Left colon (tissue), 2 donors: ENCODE measurements around the gene FAM117A. TPM values are rescaled to one million over a fixed set of nuclear protein-coding genes. Genes with fewer than 3 reads are reported as not detected.

Experiments
- ATAC-seq: fragments of 200-7000 bp; cut with Tn5 transposase; one replicate; pipeline ENCODE4 v1.9.1; 2020; ENCODE audit warnings: mild to moderate bottlenecking, moderate library complexity
- DNase-seq, 2 donors: peaks; one replicate each; pipeline ENCODE4 v3.0.0-alpha.2; 2020
- intact Hi-C, 2 donors: fragments of 100-400 bp; cut with DNase I in 1 of 2; cut with micrococcal nuclease in 1 of 2; formaldehyde crosslinking; loops; one replicate each; pipeline versions ENCODE4 v1.11.2 to v1.14.0; 2022; cut with DNase I, micrococcal nuclease
- long read RNA-seq: library from polyadenylated mRNA; unstranded; transcript quantifications from one replicate; pipeline ENCODE4 v2.0.0, GENCODE V29; 2021
- total RNA-seq, 2 donors: library from RNA; stranded (reverse); fragmentation: NEBNext Ultra II Directional; extraction: Animal tissue kit (Norgen Biotek cat#: 25700); gene quantifications; one replicate each; pipeline ENCODE4 v1.2.1, GENCODE V29; 2021
- donor health status: DM: no; HTN: no; CAD: no.
- donor health status: DM: yes; HTN: yes; CAD: no.

FAM117A gene
- 1 to 10 TPM; 7.6 to 10.0 TPM for total RNA-seq
- long read RNA-seq = 0 reads

GRCh38 chr17:49763735-49764558 lies at the start of gene FAM117A:
TSS of gene FAM117A (minus strand) at chr17:49764131. CDS start at chr17:49764087, 44 bp downstream.
- DNase-seq (peak; percentile 96 to 99), ATAC-seq (peak; percentile 97)
- intact Hi-C loops = no loop called here

DNA sequence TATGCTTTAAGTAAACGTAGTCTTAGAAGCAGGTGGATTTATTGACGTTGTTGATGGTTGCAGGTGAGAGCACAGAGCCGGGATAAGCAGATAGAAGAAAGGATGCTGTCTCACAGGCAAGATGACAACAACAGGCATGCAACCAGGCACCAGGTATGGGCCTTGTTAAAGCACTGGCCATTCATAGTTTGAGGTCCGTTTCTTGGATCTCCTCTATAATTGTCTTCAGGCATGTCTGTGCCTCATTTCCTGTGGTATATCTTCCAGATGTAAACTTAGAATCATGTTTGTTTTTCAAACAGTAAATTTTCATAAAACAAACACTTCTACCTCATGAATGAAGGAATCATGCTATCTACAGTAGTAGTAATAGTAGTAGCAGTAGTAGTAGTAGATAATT lies 45.1 kb upstream of the FAM117A start:
- DNase-seq (no peak), ATAC-seq (no peak)
- intact Hi-C loops = no loop called here

DNA sequence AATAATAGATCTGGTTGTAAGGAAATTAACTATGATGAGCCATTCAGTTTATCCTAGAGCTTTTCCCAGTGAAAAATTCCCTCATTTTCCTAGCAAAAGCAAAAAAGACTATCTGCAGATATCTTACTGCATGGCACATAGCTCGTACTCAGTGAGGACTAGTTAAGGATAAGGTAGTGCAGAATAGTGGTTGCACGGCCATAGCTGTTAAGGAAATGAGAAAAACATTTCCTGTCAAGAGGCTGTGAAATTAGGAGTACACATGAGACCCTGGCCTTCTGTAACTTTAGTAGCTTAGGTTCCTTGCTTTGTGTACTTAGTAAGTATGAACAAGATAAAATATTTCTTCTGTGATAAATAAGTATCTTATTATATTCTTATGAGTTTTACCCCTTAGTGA lies 34.8 kb upstream of the FAM117A start:
- DNase-seq (no peak), ATAC-seq (no peak)
- intact Hi-C loops = no loop called here

DNA sequence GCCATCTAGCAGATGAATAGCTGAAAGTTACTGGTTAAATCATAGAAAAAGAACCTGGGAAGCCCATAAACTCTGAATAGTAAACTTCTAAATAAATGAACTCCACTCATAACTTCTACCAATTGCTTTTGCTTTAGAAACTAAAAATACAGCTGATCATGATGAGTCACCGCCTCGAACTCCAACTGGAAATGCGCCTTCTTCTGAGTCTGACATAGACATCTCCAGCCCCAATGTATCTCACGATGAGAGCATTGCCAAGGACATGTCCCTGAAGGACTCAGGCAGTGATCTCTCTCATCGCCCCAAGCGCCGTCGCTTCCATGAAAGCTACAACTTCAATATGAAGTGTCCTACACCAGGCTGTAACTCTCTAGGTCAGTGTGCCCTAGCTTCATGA lies 34.3 kb upstream of the FAM117A start:
- ATAC-seq = no peak
- no peak for DNase-seq
- intact Hi-C loops = no loop called here

DNA sequence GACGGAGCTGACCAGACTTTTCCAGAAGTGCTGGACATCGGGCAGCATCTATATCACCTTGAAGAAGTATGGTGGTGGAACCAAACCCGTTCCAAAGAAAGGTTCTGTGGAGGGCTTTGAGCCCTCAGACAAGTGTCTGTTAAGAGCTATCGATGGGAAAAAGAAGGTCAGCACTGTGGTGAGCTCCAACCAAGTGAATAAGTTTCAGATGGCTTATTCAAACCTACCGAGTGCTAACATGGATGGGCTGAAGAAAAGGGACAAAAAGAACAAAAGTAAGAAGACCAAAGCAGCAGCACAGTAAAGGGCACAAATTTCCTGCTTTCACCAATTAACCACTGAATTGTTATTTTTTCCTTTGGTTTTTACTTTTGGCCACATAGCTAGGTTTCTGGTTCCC lies 31.4 kb upstream of the FAM117A start:
- intact Hi-C loops = no loop called here
- ATAC-seq (no peak), DNase-seq (no peak)

DNA sequence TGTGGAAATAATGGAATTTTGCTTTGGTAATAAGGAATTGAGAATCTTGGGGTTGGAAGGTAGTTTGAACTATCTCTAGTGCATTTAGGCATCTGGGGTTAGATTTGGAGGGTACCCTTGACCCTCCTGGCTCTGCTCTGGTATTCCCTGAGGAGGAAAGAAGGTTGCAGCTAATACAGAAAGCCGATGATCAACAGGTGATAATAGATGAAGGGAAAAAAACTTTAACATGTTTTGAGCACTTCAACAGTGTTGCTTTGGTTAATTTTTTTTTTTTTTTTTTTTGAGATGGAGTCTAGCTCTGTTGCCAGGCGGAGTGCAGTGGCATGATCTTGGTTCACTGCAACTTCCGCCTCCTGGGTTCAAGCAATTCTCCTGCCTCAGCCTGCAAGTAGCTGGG lies 29.4 kb upstream of the FAM117A start:
- DNase-seq = no peak
- intact Hi-C loops = no loop called here
- no peak for ATAC-seq

GRCh38 chr17:49789243-49789578 lies 25.3 kb upstream of the FAM117A start:
- no peak for DNase-seq
- no peak for ATAC-seq
- intact Hi-C loops = no loop called here

DNA sequence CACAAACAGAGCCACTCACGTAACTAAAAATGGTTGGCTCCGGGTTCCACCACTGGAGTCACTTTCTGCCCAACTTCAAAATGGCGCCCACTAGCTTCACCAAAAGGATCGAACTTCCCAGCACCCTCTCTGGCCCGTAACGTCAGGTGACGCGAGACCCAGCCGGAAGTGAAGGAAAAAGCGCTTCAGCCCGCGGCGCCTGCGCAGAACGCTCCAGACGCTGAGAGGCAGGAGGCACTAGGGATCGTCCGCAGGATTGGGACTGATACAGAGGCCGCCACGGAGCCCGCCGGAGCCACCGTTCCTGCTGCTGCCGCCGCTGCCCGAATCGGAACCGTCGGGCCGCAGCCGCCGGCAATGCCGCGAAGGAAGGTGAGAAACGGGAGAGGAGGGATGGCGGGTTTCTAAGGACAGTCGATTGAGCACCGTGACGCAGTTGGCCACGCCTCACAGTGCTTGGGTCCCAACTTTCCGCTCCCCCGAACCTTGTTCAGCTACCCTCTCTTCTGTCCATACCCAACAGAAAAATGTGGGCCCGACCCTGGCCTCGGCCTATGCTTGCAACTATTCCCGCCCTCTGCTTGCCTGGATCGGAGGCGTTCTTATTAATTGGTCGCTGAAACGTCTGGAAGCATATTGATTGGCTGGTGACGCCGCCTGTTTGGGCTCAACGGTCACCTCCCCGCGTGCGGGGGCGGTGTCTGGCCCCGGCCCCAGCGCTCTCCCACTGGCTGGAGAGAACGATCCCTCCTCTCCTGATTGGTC lies 24.7 kb upstream of the FAM117A start, which contains the start of gene KAT7:
TSS of gene KAT7 (plus strand) at position 204 of the 765 bp plus-strand sequence. CDS start at position 358, 154 bp downstream.
- intact Hi-C loops = no loop called here
- DNase-seq = peak; percentile 97 to 99
- ATAC-seq = peak; percentile 93

DNA sequence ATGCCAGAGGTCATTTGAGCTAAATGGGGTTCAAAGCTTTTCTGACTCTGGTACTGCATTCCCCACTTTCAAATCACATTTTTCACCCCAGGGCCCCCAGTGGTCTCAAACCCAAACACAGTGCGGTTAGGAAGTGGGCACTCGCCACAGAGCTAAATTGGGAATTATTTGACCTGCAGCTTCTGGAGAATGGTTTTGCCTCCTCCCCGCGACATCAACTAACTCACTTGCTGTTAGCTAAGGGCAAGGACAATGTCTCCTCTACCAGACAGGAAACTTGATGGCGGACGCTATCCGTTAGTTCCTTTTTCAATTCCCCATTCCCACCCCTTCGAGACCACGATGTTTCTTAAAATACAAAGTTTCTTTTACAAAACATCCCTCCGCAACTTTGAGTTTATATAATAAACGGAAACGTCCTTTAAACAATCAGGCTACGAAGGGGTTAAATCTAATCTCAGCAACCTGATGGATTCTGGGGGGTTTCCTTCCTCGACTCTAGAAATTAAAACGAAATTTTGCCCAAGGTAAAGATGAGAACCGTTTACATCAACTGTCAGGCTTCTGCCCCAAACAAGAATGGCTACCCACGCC lies 24.1 kb upstream of the FAM117A start:
- intact Hi-C loops = no loop called here
- DNase-seq = peak in 1 of 2 donors; percentile 25
- no peak for ATAC-seq

GRCh38 chr17:49784636-49785035 lies 20.7 kb upstream of the FAM117A start:
- intact Hi-C loops = no loop called here

GRCh38 chr17:49783791-49784190 lies 19.9 kb upstream of the FAM117A start:
- ATAC-seq (no peak), DNase-seq (no peak)
- intact Hi-C loops = no loop called here

More at GRCh38 chr17:49784636-49785035, 20.7 kb upstream of the FAM117A start:
- no peak for ATAC-seq
- DNase-seq = no peak

DNA sequence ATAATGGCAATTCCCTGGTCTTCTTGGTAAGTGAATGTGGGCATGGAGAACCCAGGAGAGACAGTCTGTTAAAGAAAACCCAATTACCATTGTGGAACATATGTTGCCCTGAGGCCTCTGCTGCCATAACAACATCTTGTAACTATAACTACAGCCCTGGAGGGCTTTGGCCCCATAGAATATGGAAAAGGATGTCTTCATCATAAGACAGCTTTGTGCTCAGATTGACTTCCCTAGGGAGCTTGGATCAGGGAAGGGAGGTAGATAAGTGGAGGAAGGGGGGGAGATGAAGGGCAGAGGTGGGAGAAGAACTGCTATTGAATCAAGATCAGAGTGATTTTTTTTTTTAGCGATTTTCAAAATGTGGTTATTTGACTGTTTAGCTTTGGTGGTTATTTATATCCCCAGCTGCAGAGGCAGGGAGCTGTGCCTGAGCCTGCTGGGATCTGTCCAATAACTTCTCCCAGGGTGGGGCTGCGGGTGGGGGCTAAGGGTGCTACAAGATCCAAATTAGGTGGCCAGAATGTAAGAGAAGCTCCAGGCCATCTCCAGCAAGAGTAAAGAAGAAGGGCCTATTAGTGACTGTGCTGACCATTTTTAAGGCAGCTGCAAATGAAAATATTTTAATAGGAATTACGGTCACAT lies 19.3 kb upstream of the FAM117A start:
- DNase-seq (no peak), ATAC-seq (no peak)
- intact Hi-C loops = no loop called here

DNA sequence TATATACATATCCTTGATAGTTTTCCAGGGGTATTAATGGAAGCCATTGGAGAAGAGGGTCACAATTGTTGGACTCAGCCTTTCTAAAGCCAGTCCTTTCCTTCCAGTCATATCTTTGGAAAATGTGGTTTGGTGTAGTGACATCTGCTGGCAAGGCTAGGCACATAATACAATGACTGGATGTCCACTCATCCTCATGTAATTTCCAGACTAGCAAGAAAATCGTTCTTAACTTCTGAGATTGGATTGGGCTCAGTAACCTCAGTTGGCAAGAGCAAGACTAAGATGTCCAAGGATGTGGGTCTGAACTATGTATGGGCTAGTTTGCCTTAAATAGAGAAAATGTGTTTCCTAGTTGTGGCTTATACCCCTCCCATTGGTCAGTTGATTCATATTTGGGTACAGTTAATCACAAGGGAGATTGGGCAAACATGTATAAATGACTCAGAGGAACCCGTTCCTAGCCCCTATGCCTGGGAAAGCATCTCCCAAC lies 15.9 kb upstream of the FAM117A start:
- DNase-seq (peak in 1 of 2 donors; percentile 26), ATAC-seq (peak; percentile 64)
- intact Hi-C loops = no loop called here

DNA sequence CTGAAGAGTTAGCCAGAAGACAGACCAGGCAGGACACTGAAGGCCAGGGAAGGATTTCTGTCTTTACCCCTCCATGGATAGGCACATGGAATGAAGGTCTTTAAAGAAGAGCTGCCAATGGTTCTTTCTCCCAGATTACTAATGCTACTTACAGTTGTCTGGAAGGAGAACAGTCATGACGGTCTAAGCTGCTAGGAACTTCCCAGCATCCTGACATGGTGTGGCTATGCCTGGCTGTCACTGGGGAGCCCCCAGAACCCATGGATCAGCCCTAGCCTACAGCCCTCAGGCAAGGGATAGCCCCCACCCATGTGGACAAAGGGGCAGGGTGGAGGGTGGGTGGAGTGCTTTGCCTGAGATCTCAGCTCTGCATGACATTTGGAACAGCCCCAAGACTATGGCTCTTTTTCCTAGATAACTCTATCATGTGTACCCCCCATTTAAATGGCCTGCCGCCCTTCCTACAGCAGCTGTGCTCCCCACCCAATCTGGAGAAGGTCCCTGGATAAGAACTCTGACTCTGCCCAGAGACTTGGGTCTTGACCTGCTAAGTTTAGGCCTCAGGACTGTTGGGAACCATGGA lies 15.3 kb upstream of the FAM117A start:
- DNase-seq (no peak), ATAC-seq (no peak)
- intact Hi-C loops = no loop called here

DNA sequence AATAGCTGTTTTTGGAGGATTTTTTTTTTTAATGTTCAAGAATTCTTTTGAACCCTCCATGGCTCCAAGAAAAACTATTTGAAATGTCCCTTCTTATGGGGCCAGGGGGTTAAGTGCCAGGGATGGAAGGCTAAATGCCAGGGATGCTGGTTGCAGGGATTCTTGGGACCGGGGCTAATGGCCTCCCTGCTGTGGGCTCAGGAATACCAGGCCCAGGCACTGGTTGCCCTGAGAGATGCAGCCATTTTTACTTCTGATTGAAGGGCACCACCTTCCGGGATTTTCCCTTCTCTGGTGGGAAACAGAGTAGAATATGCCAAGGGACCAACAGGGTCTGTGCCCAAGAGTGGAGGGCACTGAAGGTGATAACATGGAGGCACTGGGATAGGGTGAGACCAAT lies 13.6 kb upstream of the FAM117A start:
- intact Hi-C loops = no loop called here
- DNase-seq (no peak), ATAC-seq (no peak)

DNA sequence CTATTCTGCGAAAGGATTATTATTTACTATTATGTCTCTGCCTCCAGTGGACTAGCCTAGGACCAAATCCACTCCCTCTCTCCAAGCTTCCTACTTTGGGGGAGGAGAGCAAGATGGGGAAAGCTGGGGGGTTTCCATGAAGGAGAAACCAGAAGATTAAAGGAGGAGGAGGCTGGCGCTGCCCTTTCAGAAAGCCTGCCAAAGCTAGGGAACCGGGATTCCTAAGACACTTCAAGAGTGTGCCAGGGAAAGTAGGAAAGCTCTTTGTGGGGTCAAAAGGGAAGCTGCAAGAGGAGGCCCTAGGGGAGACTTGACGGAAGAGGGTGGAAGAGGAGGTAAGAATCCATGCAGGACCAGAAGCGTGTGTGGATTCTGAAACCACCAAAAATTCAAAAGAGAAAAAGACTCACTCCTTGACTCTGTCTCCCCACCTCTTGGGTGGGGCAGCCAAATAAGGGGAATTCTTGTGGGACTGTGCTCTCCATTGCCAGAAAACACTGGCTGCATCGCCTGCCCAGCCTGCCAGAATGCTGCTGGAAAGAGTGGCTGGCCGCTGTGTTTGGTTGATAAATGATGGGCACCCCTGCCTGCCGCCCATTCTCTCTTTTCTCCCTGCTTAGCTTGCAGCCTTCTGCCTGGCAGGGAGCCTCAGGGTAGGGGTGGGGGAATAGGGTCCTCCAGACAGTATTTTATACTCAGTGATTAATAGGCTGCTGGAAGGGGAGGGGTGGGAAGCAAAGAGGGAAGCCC lies 12.8 kb upstream of the FAM117A start:
- DNase-seq (no peak), ATAC-seq (no peak)

GRCh38 chr17:49775546-49776260 lies 11.8 kb upstream of the FAM117A start:
- intact Hi-C loops = no loop called here
- ATAC-seq = no peak
- no peak for DNase-seq

More for the DNA sequence above, 12.8 kb upstream of the FAM117A start:
- intact Hi-C loops = no loop called here
